ENCODE measurements around the gene HSD17B2. TPM values are rescaled to one million over a fixed set of nuclear protein-coding genes. Genes with fewer than 3 reads are reported as not detected.
A peak's percentile ranks its signal among the peaks of the same experiment; 100 is the strongest.

The HSD17B2 gene
- total and polyA plus RNA-seq, 8 donors: 0.11 to 0.86 (median 0.37) TPM

- H3K4me3 ChIP-seq: no peak overlapping the region
- H3K36me3 ChIP-seq: no peaks in the 10 kb centered on the region
- DNase-seq (no peak), ATAC-seq (no peak)
- no peaks in the 10 kb centered on the region for H3K27me3 ChIP-seq
- no peak overlapping the region for H3K27ac ChIP-seq
- H3K9me3 ChIP-seq: no peaks in the 10 kb centered on the region
- intact Hi-C loops (cut with DNase I): no loop called here
- TF ChIP-seq CTCF (IDR thresholded peaks at IDR 0.05): no peak
- peaks cover 0 to 8% of the 10 kb centered on the region in 2 donors for H3K4me1 ChIP-seq
Measured at GRCh38 chr16:82056550-82056896, 21.5 kb downstream of the HSD17B2 start.

- H3K9me3 ChIP-seq: no peaks in the 10 kb centered on the region
- H3K4me1 ChIP-seq: peaks cover 0 to 21% of the 10 kb centered on the region in 2 donors
- TF ChIP-seq CTCF (IDR thresholded peaks at IDR 0.05): no peak
- no peak overlapping the region for H3K27ac ChIP-seq
- no peak for DNase-seq
- ATAC-seq: no peak
- intact Hi-C loops (cut with DNase I): no loop called here
- no peak overlapping the region for H3K4me3 ChIP-seq
- no peaks in the 10 kb centered on the region for H3K27me3 ChIP-seq
- no peaks in the 10 kb centered on the region for H3K36me3 ChIP-seq
Measured at GRCh38 chr16:82059161-82059982, 24.3 kb downstream of the HSD17B2 start.

- no peak for DNase-seq
- no peak for TF ChIP-seq CTCF (IDR thresholded peaks at IDR 0.05)
- intact Hi-C loops (cut with DNase I): no loop called here
- Histone ChIP-seq H3K9me3 (no peaks in the 10 kb centered on the region), H3K4me3 (no peak overlapping the region), H3K27ac (no peak overlapping the region), H3K27me3 (no peaks in the 10 kb centered on the region), H3K4me1 (peaks cover 0 to 21% of the 10 kb centered on the region in 2 donors), H3K36me3 (no peaks in the 10 kb centered on the region)
- peak; percentile 41 for ATAC-seq
Measured at GRCh38 chr16:82059983-82060421, 24.9 kb downstream of the HSD17B2 start.

- Histone ChIP-seq H3K27me3 (no peaks in the 10 kb centered on the region), H3K27ac (peak overlapping the region; percentile 16 to 34), H3K36me3 (no peaks in the 10 kb centered on the region), H3K4me1 (peaks cover 0 to 21% of the 10 kb centered on the region in 2 donors), H3K9me3 (no peaks in the 10 kb centered on the region), H3K4me3 (no peak overlapping the region)
- DNase-seq (no peak), ATAC-seq (peak; percentile 65)
- peak; percentile 22 to 34 for TF ChIP-seq CTCF (IDR thresholded peaks at IDR 0.05)
- intact Hi-C loops (cut with DNase I): no loop called here
Measured at GRCh38 chr16:82061861-82062525, 26.9 kb downstream of the HSD17B2 start.

GRCh38 chr16:82062645-82063058, 27.6 kb downstream of the HSD17B2 start:
- H3K36me3 ChIP-seq: no peaks in the 10 kb centered on the region
- no peak for TF ChIP-seq CTCF (IDR thresholded peaks at IDR 0.05)
- ATAC-seq: peak; percentile 66
- no peaks in the 10 kb centered on the region for H3K9me3 ChIP-seq
- no peak overlapping the region for H3K4me3 ChIP-seq
- no peaks in the 10 kb centered on the region for H3K27me3 ChIP-seq
- H3K27ac ChIP-seq: peak overlapping the region; percentile 16 to 34
- intact Hi-C loops (cut with DNase I): no loop called here
- DNase-seq: peak in 2 of 4 donors; percentile 72 to 82
- H3K4me1 ChIP-seq: peaks cover 0 to 21% of the 10 kb centered on the region in 2 donors

Data from left lung (tissue), 10 donors.